ENCODE results near the gene DIP2B.
"Not testable (repeated sequence)": the region's sequence is repeated elsewhere in the genome, so short reads cannot be mapped to it uniquely, and the experiment has no call there.

Gene DIP2B

DNA sequence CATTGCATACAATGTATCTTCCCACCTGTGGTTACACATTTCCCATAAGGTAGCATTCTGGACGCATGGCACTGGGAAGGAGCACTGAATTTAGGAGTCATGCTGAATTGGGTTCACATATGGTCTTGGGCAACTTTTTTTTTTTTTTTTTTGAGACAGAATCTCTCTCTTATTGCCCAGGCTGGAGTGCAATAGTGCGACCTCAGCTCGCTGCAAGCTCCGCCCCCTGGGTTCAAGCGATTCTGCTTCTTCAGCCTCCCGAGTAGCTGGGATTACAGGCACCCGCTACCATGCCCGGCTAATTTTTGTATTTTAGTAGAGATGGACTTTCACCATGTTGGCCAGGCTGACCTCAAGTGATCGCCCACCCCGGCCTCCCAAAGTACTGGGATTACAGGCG is 13.3 kb downstream of the DIP2B start:
- DNase-seq (ENCODE audit: low read depth, low spot score) = no peak

DNA sequence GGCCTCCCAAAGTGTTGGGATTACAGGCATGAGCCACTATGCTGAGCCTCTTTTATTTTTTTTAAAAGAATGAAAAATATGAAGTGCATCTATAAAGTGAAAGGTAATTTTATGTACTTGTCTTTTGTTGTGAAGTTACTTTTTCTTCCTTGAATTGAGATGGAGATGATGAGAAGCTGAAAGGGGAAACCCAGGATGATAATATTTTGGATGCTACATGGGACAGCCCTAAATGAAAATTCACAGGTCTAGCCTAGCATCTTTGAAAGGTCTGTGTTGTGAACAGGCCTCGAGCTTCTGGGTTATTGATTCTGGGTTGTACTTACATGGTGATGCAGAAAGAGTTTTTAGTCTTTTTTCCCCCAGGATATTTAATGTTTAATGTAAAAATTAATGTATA is 14.6 kb downstream of the DIP2B start:
- DNase-seq (ENCODE audit: low read depth, low spot score) = no peak

DNA sequence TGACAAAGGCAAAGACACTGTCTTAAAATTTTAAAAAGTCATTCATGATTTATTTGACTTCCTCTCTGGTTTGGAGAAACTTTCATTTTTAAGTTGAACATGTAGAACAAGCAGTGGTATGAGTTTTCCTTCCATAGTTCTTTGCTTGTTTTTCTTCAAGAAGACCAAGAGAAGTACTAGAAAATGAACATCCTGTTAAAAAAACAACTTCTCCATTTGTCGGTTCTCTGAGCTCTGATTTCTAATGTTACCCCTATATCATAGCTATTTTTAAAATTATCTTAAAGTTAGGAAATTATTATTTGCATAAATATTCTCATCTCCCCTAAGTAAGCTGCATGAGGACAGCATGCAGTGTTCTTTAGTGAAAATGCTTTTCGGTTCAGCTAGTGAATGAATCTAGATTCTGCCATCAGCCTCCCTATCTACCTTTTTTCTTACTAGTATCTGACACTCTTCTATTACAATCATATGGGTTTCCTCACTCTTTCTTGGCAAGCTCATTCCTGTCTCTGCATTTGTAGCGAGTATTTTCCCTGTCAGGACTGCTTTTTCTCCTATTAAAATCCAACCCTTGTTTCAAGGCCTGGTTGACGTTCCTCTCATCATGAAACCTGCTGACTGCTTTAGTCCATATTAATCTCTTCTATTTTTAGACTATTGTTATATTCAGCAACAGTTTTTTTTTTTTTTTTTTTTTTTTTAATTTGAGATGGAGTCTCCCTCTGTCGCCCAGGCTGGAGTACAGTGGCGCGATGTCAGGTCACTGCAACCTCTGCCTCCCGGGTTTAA is 15.8 kb downstream of the DIP2B start:
- no peak for DNase-seq (ENCODE audit: low read depth, low spot score)

DNA sequence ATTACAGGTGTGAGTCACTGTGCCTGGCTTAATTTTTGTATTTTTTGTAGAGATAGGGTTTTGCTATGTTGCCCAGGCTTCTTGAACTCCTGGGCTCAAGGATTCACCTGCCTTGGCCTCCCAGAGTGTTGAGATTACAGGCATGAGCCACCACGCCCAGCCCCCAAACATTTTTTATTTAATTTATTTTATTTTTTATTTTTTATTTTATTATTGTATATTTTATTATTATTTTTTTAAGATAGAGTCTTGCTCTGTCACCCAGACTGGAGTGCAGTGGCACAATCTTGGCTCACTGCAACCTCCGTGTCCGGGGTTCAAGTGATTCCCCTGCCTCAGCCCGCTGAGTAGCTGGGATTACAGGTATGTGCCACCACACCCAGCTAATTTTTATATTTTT is 17.0 kb downstream of the DIP2B start:
- not testable (repeated sequence) for DNase-seq (ENCODE audit: low read depth, low spot score)

DNA sequence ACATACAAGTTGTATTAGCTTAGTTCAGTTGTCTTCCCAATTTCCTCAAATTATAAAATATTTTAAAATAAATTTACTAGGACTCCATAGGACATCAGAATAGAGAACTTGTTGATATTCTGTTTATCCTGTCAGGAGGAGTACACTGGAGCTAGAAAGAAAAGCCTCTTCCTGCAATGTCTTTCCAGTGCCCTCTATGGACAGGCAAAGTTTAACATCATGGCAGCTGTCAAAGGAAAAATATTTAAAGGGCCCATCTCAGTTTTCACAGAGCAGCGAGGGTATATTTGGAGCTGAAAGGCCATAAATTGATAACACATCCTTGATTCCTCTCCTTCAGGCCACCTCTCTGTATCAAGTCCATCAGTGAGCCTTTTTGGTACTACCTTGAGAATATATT is 19.0 kb downstream of the DIP2B start:
- DNase-seq (ENCODE audit: low read depth, low spot score) = no peak

DNA sequence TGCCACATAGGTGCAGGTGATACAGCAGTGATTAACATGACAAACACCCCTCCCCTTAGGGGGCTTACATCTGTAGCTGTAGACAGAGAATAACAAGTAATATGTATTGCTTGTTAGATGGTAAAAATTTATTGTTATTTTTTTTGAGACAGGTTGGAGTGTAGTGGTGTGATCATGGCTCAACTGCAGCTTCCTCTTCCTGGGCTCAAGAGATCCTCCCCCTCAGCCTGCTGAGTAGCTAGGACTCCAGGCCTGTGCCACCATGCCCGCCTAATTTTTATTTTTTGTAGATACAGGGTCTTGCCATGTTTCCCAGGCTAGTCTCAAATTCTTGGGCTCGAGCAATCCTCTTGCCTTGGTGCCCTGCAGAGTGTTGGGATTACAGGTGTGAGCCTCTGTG is 19.8 kb downstream of the DIP2B start:
- DNase-seq (ENCODE audit: low read depth, low spot score) = no peak

DNA sequence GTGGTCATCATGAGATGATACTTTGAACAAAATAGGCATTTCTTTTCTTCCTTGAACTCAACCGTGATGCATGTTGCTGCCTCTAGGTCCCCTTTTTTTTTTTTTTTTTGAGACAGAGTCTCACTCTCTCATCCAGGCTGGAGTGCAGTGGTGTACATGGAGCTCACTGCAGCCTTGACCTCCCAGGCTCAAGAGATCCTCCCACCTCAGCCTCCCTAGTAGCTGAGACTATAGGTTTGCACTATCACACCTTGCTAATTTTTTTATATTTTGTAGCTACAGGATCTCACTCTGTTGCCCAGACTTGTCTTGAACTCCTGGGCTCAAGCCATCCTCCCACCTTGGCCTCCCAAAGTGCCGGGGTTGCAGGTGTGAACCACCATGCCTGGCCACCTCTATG is 20.6 kb downstream of the DIP2B start:
- DNase-seq (ENCODE audit: low read depth, low spot score) = no peak

DNA sequence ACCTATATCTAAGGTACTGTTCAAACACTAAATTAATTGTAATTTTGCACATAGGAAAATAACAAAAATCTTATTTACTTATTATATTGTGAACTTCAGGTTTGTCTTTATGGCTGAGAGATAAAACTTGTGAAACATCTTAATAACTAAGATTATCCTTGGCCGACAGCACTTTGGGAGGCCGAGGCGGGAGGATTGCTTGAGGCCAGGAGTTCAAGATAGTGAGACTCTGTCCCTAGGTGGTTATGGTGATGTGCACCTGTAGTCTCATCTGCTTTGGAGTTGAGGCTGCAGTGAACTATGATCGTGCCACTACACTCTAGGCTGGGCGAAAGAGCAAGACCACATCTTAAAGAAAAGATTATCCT is 22.6 kb downstream of the DIP2B start:
- no peak for DNase-seq (ENCODE audit: low read depth, low spot score)

DNA sequence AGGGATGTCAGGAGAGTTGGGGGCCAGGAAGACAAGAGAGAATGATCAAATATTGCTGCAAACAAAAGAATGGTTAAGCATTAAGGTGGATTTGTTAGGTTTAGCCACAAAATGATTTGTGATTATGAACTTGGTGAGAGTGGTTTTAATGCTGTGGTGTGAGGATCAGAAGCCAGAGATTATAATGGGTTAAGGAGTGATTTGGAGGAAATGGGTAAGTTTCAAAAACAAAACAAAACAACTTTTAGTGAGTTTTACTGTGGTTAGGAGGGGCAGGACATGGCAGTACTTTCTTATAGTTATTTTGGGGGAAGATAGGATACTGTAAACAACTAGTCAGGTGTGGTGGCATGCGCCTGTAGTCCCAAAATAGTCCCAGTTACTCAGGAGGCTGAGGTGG is 24.0 kb downstream of the DIP2B start:
- no peak for DNase-seq (ENCODE audit: low read depth, low spot score)

DNA sequence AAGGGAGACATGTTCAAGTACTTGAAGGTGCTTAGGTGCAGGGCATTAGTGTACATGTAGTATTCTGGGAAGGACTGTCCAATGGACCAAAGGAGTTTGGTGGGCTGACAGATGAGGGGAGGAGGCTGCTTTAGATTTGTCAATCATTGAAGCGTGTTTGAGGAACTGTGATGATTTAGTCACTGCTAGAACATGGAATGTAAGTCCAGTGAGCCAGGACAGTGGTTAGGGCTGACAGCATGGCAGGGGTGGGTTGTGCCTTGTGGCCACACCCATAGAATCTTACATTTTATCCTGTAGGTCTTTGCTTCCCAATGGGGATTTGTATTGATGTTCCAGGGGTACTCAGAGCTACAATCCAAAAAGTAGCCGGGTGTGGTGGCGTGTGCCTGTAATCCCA is 24.6 kb downstream of the DIP2B start:
- DNase-seq (ENCODE audit: low read depth, low spot score) = no peak

DNA sequence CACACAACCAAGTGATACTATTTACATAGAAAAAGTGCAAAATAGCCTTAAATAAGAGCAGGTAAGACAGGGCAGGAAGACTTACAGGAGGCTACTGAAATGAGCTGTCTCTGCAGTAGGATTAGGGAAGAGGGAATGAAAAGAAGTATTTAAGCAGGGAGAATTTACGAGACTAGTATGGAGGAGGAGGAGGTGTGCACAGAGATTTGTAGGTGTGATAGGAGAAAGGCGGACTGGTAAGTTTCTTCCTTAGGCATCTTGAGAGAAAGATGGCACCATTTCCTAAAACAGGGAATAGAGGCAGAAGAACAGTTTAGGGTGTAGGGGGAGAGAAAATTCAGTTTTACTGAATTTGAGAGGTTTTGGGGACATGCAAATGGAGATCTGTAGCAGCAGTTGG is 25.7 kb downstream of the DIP2B start:
- no peak for DNase-seq (ENCODE audit: low read depth, low spot score)

DNA sequence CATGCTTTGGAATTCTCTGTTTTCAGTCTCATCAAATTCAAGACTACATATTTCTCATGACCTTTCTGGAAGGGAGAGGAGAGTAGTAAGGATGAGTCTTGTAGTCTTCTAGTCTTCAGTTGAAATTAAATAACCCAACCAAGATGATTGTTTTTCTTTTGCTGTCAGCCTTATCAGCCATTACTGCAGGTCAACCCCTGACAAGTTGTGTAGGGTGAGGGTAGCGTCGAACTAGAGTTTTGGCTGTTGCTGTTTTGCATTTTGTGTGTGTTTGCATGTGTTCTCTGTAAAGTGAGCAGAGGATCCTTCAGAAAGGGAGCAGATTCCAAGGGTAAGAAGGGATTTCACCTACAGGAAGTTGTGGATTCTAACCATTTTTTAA is 28.4 kb downstream of the DIP2B start:
- no peak for DNase-seq (ENCODE audit: low read depth, low spot score)

DNA sequence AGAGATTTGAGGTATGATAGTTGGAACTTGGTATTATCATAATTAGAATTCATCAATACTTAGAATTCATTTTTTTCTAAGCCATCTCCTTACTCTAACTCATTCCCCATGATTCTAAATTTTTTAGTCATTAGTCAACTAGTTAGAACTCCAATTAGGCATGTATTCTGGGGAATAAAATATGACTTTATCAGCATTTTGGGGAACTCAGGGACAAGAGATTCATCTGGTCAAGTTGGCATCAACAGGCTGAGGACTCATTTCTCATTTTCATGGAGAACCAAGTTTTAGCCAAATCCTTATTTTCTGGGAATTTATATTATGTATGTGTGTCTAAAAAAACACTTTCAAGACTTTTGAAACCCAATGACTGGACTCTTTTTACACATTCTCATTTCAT is 29.2 kb downstream of the DIP2B start:
- no peak for DNase-seq (ENCODE audit: low read depth, low spot score)

DNA sequence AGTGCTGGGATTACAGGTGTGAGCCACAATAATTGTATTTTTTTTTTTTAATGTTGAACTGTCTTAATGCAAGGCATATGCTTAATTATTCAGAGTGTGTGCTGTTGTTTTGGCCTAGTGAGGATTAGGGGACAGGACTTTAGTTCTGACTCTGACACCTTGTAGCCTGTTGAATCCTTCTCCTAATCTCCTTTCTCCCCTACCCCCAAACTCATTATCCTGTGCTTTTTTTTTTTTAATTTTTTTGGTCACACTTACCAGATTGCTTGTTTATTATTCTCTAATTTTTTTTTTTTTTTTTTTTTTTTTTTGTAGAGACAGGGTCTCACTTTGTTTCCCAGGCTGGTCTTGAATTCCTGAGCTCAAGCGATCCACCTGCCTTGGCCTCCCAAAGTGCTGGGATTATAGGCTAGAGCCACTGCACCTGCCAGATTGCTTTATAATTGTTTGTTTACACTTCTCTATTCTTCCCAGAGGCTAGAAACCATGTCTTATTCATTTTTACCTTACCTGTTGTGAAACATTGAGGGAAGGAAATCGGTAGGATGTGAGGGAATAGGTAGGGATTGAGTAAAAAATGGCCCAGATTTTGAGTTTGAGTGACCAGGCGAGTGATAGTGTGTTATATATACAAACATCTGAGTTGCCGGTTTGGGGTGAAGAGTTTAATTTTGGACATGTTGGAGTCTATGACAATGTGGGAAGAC is 32.2 kb downstream of the DIP2B start:
- no peak for DNase-seq (ENCODE audit: low read depth, low spot score)

DNA sequence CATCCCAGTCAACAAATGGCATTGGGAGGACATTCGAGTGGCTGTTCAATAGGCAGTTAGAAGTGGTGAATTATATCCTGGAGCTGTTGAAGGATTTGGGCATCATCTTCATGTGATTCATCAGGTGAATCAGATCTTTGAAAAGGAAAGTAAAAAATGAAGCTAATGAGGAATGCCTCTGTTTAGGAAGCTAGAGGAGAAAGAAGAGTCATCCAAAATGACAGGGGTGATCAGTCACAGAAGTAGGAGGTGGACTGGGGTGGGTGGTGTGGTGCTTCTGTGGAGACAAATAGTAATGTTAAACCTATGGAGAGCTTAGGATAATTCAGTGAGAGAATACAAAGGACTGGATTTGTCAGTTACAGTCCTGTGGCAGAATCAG is 32.7 kb downstream of the DIP2B start:
- no peak for DNase-seq (ENCODE audit: low read depth, low spot score)

DNA sequence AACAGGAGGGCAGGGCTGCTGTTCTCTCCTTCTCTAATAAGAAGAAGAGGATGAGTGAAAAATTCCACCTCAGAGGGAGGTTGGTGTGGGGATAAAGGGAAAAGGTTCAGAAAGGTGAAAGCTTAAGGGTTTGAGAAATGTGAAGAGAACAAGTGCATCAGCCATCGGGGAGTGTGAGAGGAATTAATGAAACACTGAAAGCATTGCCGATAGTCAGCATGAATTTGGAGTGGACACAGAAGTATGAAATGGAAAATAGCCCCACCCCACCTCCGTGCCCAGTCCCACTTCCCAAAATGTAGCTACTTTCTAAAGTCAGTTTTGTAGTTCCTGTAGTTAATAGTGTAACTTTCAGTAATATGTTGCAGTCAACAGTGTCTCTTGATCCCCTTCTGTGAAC is 33.4 kb downstream of the DIP2B start:
- no peak for DNase-seq (ENCODE audit: low read depth, low spot score)

DNA sequence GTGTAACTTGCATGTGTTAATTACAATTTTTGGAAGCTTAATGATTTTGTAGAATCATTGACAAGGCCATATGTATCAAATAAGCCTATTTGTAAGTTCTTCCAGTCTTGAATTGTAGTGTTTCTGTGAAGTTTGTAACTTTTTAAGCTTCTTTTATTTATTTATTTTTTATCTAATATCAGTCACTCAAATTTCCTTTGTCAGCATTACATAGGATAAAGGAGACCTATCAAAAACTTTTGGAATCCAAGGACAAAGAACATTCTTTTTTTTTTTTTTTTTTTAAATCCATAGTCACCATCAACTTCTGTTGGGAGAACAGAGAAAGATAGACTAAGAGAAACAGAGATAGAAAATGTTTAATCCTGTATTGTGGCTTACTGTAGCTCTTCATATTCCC is 36.4 kb downstream of the DIP2B start:
- no peak for DNase-seq (ENCODE audit: low read depth, low spot score)

DNA sequence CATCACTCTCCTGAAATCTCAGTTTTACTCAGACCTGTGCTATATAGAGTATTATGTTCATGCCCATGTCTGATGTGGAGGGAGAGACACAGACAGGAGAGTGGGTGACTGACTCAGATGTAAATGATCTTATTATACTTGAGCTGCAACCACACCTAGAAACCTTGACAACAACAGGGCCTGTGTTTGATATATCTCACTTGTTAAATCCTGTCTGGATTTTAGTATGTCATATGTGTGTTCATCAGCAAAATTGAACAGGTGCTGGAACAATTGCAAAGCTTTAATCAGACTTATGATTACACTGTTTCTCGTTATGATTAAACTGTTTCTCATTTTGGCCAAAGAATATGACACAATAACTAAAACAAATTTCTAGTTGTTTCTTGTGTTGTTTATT is 37.7 kb downstream of the DIP2B start:
- DNase-seq (ENCODE audit: low read depth, low spot score) = no peak

DNA sequence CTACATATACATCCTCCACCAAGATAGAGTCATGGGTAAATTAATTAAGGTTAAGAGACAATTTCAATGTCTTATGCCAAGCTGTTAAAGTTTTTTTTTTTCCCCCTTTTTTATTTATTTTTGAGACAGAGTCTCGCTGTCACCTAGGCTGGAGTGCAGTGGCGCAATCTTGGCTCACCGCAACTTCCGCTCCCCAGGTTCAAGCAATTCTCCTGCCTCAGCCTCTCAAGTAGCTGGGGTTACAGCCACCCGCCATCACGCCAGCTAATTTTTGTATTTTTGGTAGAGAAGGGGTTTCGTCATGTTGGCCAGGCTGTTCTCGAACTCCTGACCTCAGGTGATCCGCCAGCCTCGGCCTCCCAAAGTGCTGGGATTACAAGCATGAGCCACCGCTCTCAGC is 38.4 kb downstream of the DIP2B start:
- DNase-seq (ENCODE audit: low read depth, low spot score) = not testable (repeated sequence)

DNA sequence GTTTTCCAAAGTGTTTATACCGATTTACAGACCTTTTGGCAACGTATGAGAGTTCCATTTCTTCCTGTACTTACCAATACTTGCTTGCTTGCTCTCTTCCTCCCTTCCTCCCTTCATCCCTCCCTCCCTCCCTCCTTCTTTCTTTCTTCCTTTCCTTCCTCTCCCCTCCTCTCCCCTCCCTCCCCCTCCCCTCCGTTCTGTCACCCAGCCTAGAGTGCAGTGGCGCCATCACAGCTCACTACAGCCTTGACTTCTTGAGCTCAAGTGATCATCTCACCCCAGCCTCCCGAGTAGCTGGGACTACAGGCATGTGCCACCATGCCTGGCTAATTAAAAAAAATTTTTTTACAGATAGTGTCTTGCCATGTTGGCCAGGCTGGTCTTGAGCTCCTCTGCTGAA is 40.4 kb downstream of the DIP2B start:
- no peak for DNase-seq (ENCODE audit: low read depth, low spot score)

DNA sequence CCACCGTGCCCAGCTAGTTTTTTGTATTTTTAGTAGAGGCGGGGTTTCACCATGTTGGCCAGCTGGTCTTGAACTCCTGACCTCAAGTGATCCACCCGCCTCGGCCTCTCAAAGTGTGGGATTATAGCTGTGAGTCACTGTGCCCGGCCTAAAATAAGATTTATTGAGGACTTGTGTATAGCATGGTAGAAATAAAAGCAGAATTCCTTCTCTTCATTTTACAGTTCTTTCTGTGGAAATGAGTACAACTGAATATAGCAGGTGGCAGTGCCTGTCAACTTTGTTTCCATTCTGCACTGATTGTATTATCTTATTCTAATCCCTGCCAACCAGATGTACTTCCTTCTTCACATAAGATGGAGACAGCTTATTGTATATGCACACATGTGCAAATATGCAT is 41.0 kb downstream of the DIP2B start:
- no peak for DNase-seq (ENCODE audit: low read depth, low spot score)

DNA sequence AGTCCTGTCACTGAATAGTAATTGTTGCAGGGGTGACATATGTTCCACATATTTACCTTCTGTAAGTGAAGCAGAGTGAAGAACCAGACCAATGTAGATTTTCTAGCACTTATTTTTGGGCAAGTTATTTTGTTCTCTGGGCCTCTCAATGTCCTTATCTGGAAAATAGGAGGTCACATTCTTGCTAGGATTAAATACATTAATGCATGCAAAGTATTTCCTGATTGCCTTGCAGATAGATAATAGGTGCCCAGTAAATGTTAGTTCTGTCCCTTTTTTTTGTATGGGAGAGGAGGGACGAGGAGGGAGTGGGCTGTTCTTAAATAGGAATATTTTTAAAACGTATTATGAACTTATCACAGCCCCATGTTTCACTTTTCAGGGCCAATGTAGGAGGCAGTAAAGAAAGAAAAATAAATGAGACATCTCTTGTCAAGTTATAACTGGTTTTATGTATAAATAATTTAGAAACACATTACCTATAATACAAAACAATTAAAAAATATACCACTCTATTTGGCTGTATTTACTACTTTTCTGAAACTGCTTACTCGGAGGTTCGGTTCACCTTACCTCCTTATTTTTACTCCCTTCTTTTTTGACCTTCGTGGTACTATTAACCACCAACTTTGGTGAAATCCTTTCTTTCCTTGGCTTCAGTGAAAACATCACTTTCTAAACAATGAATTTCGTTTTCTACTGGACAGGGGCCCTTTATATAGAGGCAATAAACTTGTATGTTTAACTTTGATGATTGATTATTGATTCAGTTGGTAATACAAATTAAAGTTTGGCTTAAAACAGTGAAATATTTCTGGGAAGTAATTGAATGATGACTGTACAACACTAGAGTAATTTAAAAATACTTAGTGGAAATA is 41.9 kb downstream of the DIP2B start:
- DNase-seq (ENCODE audit: low read depth, low spot score) = no peak

DNA sequence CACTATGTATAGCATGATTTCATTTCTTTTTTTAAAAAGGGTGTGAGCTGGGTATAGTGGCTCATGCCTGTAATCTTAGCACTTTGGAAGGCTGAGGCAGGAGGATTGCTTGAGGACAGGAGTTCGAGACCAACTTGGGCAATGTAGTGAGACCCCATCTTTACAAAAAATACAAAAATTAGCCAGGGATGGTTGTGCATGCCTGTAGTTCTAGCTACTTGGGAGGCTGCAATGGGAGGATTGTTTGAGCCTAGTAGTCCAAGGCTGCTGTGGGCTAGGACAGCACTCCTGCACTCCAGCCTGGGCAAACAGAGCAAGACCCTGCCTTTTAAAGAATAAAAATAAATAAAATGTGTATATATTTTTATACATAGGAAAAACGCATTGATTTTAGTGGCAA is 43.0 kb downstream of the DIP2B start:
- DNase-seq (ENCODE audit: low read depth, low spot score) = no peak
